LNCaP clone FGC (cell line): Measurements from ENCODE around the gene BRIX1.

ENCODE experiments used
- DNase-seq: peaks from one replicate; pipeline ENCODE4 v3.0.0-alpha.2; 2011; ENCODE audit warnings: low read depth
- H3K4me3 ChIP-seq: 2 replicates; pipeline ENCODE4 v1.5.1; 2011; ENCODE audit warnings: mild to moderate bottlenecking, low read depth, low read length, control low read depth
- CTCF ChIP-seq: IDR thresholded peaks from 2 replicates; pipeline ENCODE4 v1.5.1; 2012; ENCODE audit warnings: mild to moderate bottlenecking; ENCODE audit not compliant: control insufficient read depth, insufficient read depth; ENCODE audit errors: extremely low read depth

The BRIX1 gene

GRCh38 chr5:34944460-34945047 is 29.0 kb downstream of the BRIX1 start:
- no peak for TF ChIP-seq CTCF
- DNase-seq, result no peak
- H3K4me3 ChIP-seq, result no peak overlapping the region

GRCh38 chr5:34957321-34957720 is 41.8 kb downstream of the BRIX1 start:
- no peak overlapping the region for H3K4me3 ChIP-seq
- DNase-seq, result no peak
- TF ChIP-seq CTCF, result no peak

GRCh38 chr5:34957857-34958690 is 42.6 kb downstream of the BRIX1 start:
- H3K4me3 ChIP-seq, result no peak overlapping the region
- peak; percentile 61 for TF ChIP-seq CTCF
- DNase-seq, result peak; percentile 8

GRCh38 chr5:34959323-34959722 is 43.8 kb downstream of the BRIX1 start:
- no peak overlapping the region for H3K4me3 ChIP-seq
- no peak for TF ChIP-seq CTCF
- no peak for DNase-seq

GRCh38 chr5:34967540-34967939 is 52.0 kb downstream of the BRIX1 start:
- H3K4me3 ChIP-seq, result no peak overlapping the region
- no peak for TF ChIP-seq CTCF
- DNase-seq, result no peak

- TF ChIP-seq CTCF, result no peak
Measured at GRCh38 chr5:34968258-34968657, 52.7 kb downstream of the BRIX1 start.

More at GRCh38 chr5:34968258-34968657, 52.7 kb downstream of the BRIX1 start:
- DNase-seq, result no peak
- H3K4me3 ChIP-seq, result no peak overlapping the region
